Measurements from ENCODE around the gene CHAT.

Gene CHAT

GRCh38 chr10:49612513-49613164 lies 1.2 kb upstream of the CHAT start:
- DNase-seq: no peak

DNA sequence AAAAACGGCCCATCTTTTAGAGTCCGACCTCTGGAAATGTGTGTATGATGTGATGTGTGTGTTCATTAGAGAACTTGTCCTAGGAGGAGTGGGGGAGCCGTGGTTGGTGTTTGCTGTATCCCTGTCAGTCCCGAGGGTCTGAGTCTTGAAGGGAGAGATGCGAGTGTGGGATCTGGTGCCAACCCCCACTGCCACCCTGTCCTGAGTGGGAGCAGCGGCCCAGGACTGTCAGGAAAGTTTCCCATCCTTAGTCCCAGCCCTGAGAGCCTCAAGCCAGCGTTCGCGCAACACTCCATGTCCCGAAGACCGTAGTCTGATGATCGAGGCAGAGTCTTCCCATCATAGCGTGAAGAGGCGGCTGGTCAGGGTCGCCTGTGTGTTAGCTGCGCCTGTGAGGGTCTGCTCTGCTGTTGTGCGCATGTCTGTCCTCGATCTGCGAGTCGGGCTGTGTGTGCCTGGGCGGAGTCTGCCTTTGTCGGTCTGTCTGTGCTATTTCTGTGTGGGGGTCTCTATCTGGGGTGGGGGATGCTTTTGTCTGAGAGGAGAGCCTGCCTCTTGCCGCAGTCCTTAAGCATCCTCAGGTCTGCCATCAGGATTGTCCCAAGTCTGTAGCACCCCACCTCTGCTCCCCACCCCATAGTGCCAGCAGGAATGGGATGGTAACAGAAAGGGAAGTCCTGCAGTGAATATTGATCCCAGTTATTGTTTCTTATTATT lies 514 bp upstream of the CHAT start:
- no peak for DNase-seq

GRCh38 chr10:49614242-49615198 lies 683 bp downstream of the CHAT start:
- DNase-seq: no peak

- DNase-seq: no peak
Observed at GRCh38 chr10:49615213-49615612, 1.4 kb downstream of the CHAT start.

DNA sequence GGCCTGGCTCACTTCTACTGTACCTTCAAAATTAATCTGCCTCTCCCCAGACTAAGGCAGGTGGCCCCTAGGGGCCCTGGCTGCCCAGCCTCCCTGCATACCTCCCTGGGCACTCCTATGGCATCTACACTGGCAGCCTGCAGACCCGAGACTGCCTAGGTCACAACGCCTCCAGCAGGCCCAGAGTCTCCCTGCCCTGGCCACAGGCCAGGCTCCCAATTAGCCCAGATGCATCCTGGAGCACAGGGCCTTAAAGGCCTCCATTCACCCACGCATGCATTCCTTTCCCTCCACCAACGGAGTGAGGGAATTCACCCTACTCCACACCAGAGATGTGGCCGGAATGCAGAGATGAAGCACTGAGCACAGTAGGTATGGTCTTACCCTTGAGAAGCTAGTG lies 1.9 kb downstream of the CHAT start:
- no peak for DNase-seq

DNA sequence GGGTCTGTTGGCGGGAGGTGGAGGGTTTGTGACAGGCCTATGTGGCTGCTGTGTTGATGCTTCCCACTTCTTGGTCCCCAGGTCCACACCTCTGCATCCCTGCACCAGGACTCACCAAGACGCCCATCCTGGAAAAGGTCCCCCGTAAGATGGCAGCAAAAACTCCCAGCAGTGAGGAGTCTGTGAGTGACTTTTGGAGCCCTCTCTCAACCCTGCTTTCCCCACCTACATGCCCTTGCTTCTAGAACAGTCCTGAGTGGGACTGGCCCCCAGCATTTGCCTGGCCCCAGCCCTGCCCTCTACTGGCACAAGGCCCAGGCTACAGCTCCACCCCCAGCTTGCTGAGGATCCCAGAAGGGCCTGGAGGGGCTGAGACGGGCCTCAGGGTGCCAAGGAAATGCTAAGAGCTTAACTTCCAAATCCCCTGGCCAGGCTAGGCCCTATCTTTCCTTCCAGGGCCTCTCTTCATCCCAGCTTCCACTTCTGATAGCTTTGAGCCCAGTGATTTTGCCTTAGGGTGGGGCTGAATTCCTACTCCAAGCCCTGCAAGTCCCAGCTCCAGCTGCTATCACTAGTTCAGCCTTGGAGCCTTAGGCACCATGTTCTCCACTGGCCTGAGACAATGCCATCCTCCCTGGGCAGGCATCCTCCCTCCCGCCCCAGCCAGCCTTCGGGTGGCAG lies 2.7 kb downstream of the CHAT start:
- no peak for DNase-seq

DNA sequence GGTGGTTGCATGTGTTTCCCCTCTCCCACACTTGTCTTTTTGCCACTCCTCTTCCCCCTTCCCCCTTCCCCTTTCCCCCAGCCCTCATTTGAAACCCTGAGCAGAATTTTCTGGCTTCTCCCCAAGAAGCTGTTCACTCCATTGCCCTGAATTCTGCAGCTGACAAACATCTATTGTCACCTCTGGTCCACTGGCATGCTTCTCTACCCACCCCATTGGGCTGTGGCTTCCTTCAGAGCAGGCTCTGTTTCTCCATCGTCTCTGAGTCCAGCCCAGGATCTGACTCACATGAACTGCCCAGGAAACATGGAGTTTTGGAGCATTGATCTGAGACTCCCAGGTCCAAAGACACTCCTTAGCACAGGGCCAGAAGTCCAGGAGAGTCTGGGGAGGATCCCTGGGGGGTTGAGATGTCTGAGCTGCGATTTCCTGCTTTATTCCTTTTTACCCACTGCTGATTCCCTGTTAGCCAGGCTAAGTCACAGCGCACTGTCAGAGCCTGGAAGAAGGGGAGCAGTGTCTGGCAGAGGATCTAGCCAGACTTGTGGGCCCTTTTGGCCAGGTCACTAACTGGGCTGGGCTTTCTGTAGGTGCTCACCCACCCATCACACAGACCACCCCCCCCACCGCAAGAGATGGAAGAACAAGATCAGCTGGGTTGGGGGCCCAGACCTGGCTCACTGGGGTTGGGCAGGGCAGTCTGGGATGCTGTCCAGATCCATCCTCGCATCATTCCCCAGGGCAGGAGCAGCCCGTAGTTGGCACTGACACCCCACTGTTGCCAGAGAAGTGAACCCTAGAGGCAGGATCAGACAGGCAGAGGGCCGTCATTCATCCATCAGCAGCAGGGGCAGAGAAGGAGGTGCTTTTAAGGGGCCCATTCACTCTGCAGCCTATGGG lies 3.5 kb downstream of the CHAT start:
- DNase-seq: no peak

DNA sequence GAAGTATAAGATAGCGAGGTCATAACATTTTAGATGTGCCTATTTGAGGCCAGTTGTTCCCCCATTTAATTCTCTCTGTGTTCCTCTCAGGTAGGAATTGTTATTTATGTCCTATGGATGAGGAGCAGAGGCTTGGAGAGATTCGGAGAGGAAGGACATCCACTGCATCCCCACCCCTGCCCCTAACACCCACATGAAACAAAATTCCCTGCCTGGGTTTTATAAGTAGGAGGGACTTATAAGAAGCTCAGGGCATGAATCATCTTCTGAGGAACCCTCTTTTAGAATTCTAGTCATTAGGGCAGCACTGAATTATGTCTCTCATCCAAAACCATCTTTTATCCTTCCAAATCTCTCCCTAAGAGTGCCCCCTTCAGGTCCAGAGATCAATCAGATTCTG lies 5.0 kb downstream of the CHAT start:
- DNase-seq: no peak

DNA sequence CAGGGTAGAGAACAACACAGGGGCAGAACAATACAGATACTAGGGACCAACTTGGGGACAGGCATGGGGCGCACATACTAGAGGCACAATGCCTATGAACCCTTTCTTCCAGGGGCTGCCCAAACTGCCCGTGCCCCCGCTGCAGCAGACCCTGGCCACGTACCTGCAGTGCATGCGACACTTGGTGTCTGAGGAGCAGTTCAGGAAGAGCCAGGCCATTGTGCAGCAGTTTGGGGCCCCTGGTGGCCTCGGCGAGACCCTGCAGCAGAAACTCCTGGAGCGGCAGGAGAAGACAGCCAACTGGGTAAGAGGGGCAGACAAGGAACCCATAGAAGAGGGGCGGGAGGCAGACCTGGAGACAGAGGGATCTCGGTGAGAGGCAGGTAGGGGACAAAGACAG lies 5.8 kb downstream of the CHAT start:
- DNase-seq: no peak

DNA sequence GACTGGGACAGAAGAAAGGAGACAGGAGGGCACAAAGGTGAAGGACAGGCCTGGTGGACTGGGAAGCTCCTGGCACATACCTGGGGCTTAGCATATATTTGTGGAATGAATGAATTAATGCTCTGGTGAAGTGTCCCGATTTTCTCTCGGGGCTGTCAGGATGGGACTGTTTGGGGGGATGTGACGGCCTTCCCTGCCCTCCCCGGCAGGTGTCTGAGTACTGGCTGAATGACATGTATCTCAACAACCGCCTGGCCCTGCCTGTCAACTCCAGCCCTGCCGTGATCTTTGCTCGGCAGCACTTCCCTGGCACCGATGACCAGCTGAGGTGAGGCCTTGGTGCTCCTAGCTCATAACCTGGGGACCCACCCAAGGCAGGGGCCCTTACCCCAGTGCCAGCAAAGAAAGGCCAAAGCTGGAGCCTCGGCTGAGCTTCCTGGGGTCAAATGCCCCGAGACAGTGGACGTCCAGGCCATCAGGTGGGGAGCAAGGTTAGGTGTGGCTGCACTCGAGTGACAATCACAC lies 6.5 kb downstream of the CHAT start:
- no peak for DNase-seq

DNA sequence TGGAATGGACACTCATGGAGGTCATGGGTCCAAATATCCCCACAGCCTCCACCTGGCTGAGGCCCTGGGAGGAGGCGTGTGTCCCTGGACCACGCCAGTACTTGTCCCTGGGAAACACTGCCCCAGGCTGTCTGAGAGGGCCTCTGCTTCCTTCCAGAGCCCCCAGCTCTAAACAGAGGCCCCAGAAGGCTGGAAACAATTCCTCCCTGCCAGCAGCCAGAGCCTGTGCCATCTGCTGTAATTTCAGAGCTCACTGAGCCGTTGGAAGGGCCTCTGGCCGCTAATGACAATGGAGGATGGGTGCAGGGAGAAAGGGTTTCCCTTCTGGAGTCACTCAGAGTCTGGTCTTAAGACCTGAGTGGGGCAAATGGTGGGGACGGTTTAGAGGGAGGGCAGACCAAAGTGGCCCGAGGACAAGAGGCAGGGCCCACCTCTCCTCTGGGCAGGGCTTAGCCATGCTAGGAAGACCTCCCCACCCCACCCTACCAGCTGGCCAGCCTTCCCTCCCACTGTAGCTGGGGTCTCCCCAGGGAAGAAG lies 7.1 kb downstream of the CHAT start:
- DNase-seq: peak in 1 of 2 experiments; percentile 51

- no peak for DNase-seq
Observed at GRCh38 chr10:49621561-49621960, 7.7 kb downstream of the CHAT start.

- DNase-seq: no peak
Observed at GRCh38 chr10:49622426-49623425, 8.9 kb downstream of the CHAT start.

DNA sequence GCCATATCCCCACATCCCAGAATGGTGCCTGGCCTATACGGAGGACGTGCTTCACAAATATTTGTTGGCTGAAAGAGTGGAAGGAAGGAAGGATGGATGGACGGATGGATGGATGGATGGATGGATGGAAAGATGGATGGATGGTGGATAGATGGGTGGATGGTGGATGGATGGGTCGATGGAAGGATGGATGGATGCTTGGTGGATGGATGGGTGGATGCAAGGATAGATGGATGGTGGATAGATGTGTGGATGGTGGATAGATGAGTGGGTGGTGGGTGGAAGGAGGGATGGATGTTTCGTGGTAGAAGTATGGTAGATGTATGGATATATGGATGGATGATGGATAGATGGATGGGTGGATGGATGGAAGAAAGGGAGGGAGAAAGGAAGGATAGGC lies 10.8 kb downstream of the CHAT start:
- DNase-seq: no peak

GRCh38 chr10:49625411-49625810 lies 11.6 kb downstream of the CHAT start:
- no peak for DNase-seq

DNA sequence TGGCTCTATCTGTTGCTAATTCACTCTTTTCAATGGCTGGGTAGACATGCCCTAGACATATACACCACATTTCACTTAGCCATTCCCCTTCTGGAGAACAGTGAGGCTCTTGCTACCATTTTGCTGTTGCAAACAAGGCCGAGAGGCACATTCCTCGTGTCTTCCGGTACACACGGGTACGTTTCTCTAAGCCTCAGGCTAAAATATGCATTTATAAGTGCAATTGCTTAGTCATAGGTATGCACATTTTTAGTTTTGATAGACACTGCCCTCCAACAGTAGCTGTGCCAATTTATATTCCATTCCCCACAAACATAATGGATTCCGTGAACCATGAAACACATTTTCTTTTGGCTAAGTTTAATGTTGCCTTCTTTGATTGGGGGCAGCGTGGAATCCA lies 13.2 kb downstream of the CHAT start:
- no peak for DNase-seq

DNA sequence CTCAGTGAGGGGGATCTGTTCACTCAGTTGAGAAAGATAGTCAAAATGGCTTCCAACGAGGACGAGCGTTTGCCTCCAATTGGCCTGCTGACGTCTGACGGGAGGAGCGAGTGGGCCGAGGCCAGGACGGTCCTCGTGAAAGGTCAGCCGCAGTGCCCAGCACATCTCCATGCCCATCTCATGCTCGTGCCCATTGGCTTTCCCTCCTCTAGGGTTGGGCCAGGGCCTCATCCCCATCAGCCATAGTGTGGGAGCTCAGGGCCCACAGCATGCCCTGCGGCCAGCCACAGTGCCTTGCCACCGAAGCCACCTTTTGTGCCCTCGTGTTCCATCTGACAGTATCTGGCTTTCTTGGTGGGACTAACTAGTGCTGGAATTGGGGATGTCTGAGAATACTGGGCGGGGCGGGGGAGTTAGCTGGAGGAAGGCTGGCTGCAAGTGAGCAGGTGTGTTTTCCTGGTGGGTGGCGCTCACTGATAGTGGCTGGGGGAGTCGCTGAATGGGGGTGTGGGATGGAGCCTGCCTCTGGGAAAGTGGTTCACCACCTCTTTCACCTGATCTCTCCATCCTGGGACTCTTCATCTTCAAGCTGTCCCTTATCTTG lies 13.9 kb downstream of the CHAT start:
- no peak for DNase-seq

GRCh38 chr10:49628599-49628998 lies 14.8 kb downstream of the CHAT start:
- no peak for DNase-seq

- DNase-seq: no peak
Observed at GRCh38 chr10:49629431-49629881, 15.6 kb downstream of the CHAT start.

DNA sequence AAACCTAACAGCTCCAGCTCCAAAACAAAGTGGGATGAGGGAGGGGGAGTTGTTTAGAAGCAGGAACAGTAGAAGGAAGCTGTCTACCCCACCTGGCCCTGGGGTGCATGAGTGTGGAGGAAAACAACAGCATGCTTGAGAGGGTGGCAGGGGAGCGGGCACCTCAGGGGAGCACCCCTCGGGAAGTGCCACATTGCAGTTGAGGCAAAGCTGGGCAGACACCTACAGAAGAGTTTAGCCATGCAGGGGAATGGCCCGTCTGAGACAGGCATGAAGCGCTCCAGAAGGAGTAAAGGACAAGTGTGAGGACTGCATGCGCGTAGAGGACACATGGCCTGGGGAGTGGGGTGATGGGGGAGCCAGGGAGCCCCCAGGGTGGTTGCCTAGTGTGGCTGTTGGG lies 18.1 kb downstream of the CHAT start:
- no peak for DNase-seq
